IMR-90 (cell line): ENCODE results near the gene DNAJB4. TPM values are rescaled to one million over a fixed set of nuclear protein-coding genes. Genes with fewer than 3 reads are reported as not detected.

ENCODE experiments used
- ATAC-seq: fragments of 200-7000 bp; cut with Tn5 transposase; 2 replicates; pipeline ENCODE4 v1.9.1; 2020; ENCODE audit warnings: low read depth, mild to moderate bottlenecking, moderate library complexity
- BruUV-seq: library from RNA; stranded (reverse); fragments of 400-500 nt; replicated peaks from 2 replicates; lab custom pipeline; 2021; lab: Mats Ljungman, UMichigan
- CTCF ChIA-PET: fragments of 300-600 bp; formaldehyde crosslinking; extraction: SDS; loops from one replicate; lab custom pipeline; 2021; ENCODE audit warnings: antibody characterized with exemption; lab: Yijun Ruan, JAX
- POLR2A ChIA-PET: fragments of 300-600 bp; sonication (Branson Sonifier 250); formaldehyde crosslinking; loops from one replicate; lab custom pipeline; 2022; ENCODE audit warnings: antibody characterized with exemption; ENCODE audit not compliant: unreplicated experiment; lab: Charles Lee
- DNase-seq: peaks from one replicate; pipeline ENCODE4 v3.0.0; 2013
- H2AFZ ChIP-seq: replicated peaks from 2 replicates; pipeline ENCODE3; 2013; ENCODE audit warnings: low read length, mild to moderate bottlenecking; ENCODE audit not compliant: poor library complexity
- H2AK5ac ChIP-seq: 2 replicates; pipeline ENCODE4 v1.6.1; 2013; ENCODE audit warnings: low read depth, low read length, inconsistent platforms
- H2AK9ac ChIP-seq: replicated peaks from 2 replicates; pipeline ENCODE3; 2013; ENCODE audit warnings: mild to moderate bottlenecking, low read depth, low read length, moderate library complexity; ENCODE audit not compliant: poor library complexity
- H2BK120ac ChIP-seq: 2 replicates; pipeline ENCODE4 v1.6.1; 2013; ENCODE audit warnings: low read depth, low read length, inconsistent platforms
- H2BK15ac ChIP-seq: 3 replicates; pipeline ENCODE4 v1.6.1; 2013; ENCODE audit warnings: low read depth, low read length, inconsistent platforms
- H2BK20ac ChIP-seq: 2 replicates; pipeline ENCODE4 v1.6.1; 2013; ENCODE audit warnings: low read depth, mild to moderate bottlenecking, inconsistent platforms, low read length, moderate library complexity
- H2BK5ac ChIP-seq: 2 replicates; pipeline ENCODE4 v1.6.1; 2013; ENCODE audit warnings: mild to moderate bottlenecking, low read depth, low read length, inconsistent platforms; ENCODE audit not compliant: poor library complexity, severe bottlenecking
- H3K14ac ChIP-seq: replicated peaks from 2 replicates; pipeline ENCODE4 v1.6.1; 2013; ENCODE audit warnings: low read depth, low read length, inconsistent platforms
- H3K18ac ChIP-seq: 2 replicates; pipeline ENCODE4 v1.6.1; 2013; ENCODE audit warnings: low read depth, low read length, control low read depth
- H3K23ac ChIP-seq: 2 replicates; pipeline ENCODE4 v1.6.1; 2013; ENCODE audit warnings: low read depth, low read length, inconsistent platforms
- H3K27ac ChIP-seq: 2 replicates; pipeline ENCODE4 v1.5.1; 2013; ENCODE audit warnings: mild to moderate bottlenecking, control low read depth, low read length; ENCODE audit not compliant: insufficient read depth
- H3K27me3 ChIP-seq: 2 replicates; pipeline ENCODE4 v1.6.1; 2013; ENCODE audit warnings: low read length; ENCODE audit not compliant: control insufficient read depth, insufficient read depth
- H3K36me3 ChIP-seq: 2 replicates; pipeline ENCODE4 v1.6.1; 2013; ENCODE audit warnings: low read length, mixed read lengths; ENCODE audit not compliant: control insufficient read depth, insufficient read depth
- H3K4ac ChIP-seq: 2 replicates; pipeline ENCODE4 v1.6.1; 2013; ENCODE audit warnings: low read depth, low read length, inconsistent platforms
- H3K4me1 ChIP-seq: 2 replicates; pipeline ENCODE4 v1.6.1; 2013; ENCODE audit warnings: low read length, mixed read lengths; ENCODE audit not compliant: control insufficient read depth, insufficient read depth
- H3K4me2 ChIP-seq: 2 replicates; pipeline ENCODE4 v1.6.1; 2013; ENCODE audit warnings: low read depth, mild to moderate bottlenecking, control low read depth, low read length, moderate library complexity
- H3K4me3 ChIP-seq: 2 replicates; pipeline ENCODE4 v1.5.1; 2013; ENCODE audit warnings: low read depth, mild to moderate bottlenecking, control low read depth, low read length, moderate library complexity; ENCODE audit not compliant: insufficient read depth
- H3K56ac ChIP-seq: 2 replicates; pipeline ENCODE4 v1.6.1; 2013; ENCODE audit warnings: low read length, inconsistent platforms; ENCODE audit not compliant: insufficient read depth; ENCODE audit errors: extremely low read depth
- H3K79me1 ChIP-seq, 2 experiments: 2 replicates each; pipeline ENCODE4 v1.6.1; 2013; ENCODE audit warnings: low read length in 2 of 2, inconsistent platforms in 1 of 2, low read depth in 1 of 2
- H3K9ac ChIP-seq: 2 replicates; pipeline ENCODE4 v1.6.1; 2013; ENCODE audit warnings: low read depth, low read length, control low read depth
- H3K9me1 ChIP-seq: 2 replicates; pipeline ENCODE4 v1.6.1; 2013; ENCODE audit warnings: low read length, inconsistent platforms; ENCODE audit not compliant: insufficient read depth
- H3K9me3 ChIP-seq: 2 replicates; pipeline ENCODE4 v1.6.1; 2013; ENCODE audit warnings: low read length; ENCODE audit not compliant: control insufficient read depth, insufficient read depth
- H4K20me1 ChIP-seq: 2 replicates; pipeline ENCODE4 v1.6.1; 2013; ENCODE audit warnings: low read length, inconsistent platforms; ENCODE audit not compliant: insufficient read depth
- H4K5ac ChIP-seq: 2 replicates; pipeline ENCODE4 v1.6.1; 2013; ENCODE audit warnings: mild to moderate bottlenecking, low read depth, low read length, control low read depth
- H4K8ac ChIP-seq, 2 experiments: 2 replicates each; pipeline ENCODE4 v1.6.1; 2013; ENCODE audit warnings: low read depth in 2 of 2, low read length in 2 of 2, control low read depth in 1 of 2, inconsistent platforms in 1 of 2
- H4K91ac ChIP-seq: 2 replicates; pipeline ENCODE4 v1.6.1; 2013; ENCODE audit warnings: low read depth, low read length, inconsistent platforms; ENCODE audit not compliant: insufficient read depth
- MAZ ChIP-seq: IDR thresholded peaks from 2 replicates; pipeline ENCODE4 v1.6.1; 2012; ENCODE audit warnings: low read depth, mild to moderate bottlenecking, low read length, improper control_type of control experiment, moderate library complexity, borderline replicate concordance
- MXI1 ChIP-seq: IDR thresholded peaks from 2 replicates; pipeline ENCODE4 v1.6.1; 2012; ENCODE audit warnings: low read depth, mild to moderate bottlenecking, low read length, moderate library complexity, borderline replicate concordance
- RCOR1 ChIP-seq: IDR thresholded peaks from 2 replicates; pipeline ENCODE4 v1.6.1; 2012; ENCODE audit warnings: mild to moderate bottlenecking, low read length, improper control_type of control experiment; ENCODE audit not compliant: insufficient replicate concordance
- WGBS, 2 experiments: methylation state at CpG; one replicate each; pipeline versions ENCODE4 v1.1.5 to v1.1.7; 2013; ENCODE audit warnings: missing lambda C conversion rate in 2 of 2; ENCODE audit not compliant: insufficient read length in 1 of 2; ENCODE audit errors: extremely low coverage in 2 of 2; 5-methylcytosine and 5-hydroxymethylcytosine counted together
- dilution Hi-C: fragments of 300-500 bp; cut with HindIII; formaldehyde crosslinking; loops from one replicate; pipeline ENCODE4 v1.14.3; 2018; ENCODE audit warnings: low sequenced_read_pairs; ENCODE audit not compliant: unreplicated experiment
- in situ Hi-C: fragments of 300-500 bp; cut with MboI; formaldehyde crosslinking; loops from 3 replicates; pipeline ENCODE4 v1.14.3; 2019; ENCODE audit warnings: low sequenced_read_pairs, inconsistent platforms, mixed read lengths
- intact Hi-C: fragments of 100-400 bp; cut with micrococcal nuclease; formaldehyde crosslinking; loops from 2 replicates; pipeline ENCODE4 v1.10.0; 2022
- polyA plus RNA-seq, 3 experiments: library from polyadenylated mRNA; depleted of rRNA; stranded (reverse); fragments of >200 nt; gene quantifications; 2 replicates each; pipeline ENCODE4 v1.2.3, GENCODE V29; 2012; ENCODE audit warnings: low replicate concordance in 1 of 3
- total RNA-seq: library from RNA; depleted of rRNA; stranded (reverse); fragments of >200 nt; gene quantifications from 2 replicates; pipeline ENCODE4 v1.2.3, GENCODE V29; 2012

The DNAJB4 gene
- total and polyA plus RNA-seq, 2 of the 4 experiments (the other 2 are of a cell fraction) = 30.6 to 31.0 TPM

DNA sequence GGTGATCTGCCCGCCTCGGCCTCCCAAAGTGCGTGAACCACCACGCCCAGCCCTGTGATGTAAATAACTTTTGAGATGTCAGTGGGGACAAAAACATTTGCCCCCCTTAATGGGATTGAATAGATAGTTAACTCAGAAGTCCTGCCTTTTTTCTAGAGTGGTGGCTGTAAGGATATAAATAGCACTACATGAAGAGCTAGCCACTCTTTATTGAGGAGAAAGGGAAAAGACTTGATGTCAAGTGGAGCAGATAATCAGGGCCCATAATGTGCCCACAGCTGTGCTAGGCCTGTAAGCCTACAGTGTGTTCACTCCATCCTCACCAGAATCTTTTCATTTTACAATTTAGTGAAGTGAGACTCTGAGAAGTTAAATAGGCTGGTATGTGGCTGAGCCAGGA, 44.7 kb downstream of the DNAJB4 start:
- Histone ChIP-seq H4K5ac (no peak overlapping the region), H3K56ac (no peak overlapping the region), H4K20me1 (no peaks in the 10 kb centered on the region), H3K27me3 (peaks cover 21% of the 10 kb centered on the region), H3K9me3 (0 out of 2 replicates have a peak, but pooled peaks cover 3% of the 10 kb centered on the region), H2BK5ac (no peak overlapping the region), H3K4ac (no peak overlapping the region), H3K79me1 (no peaks in the 10 kb centered on the region), H3K9ac (no peak overlapping the region), H3K14ac (no peak overlapping the region), H3K4me1 (no peaks in the 10 kb centered on the region), H4K8ac (no peak overlapping the region), H2AK9ac (no peak overlapping the region), H4K91ac (no peak overlapping the region), H2AFZ (no peak overlapping the region), H2BK20ac (no peak overlapping the region), H3K9me1 (no peaks in the 10 kb centered on the region), H3K23ac (no peak overlapping the region), H2BK15ac (no peak overlapping the region), H3K4me2 (no peak overlapping the region), H3K27ac (no peak overlapping the region), H3K18ac (no peak overlapping the region), H3K36me3 (no peaks in the 10 kb centered on the region), H3K4me3 (no peak overlapping the region), H2BK120ac (no peak overlapping the region), H2AK5ac (no peak overlapping the region)
- POLR2A ChIA-PET = no interaction called here
- WGBS, 2 experiments = 100% methylated on average over 4 of the region's 4 CpGs; no CpG with 5 or more reads in 1 of the 2 experiments
- no peak for TF ChIP-seq MXI1
- TF ChIP-seq MAZ = no peak
- TF ChIP-seq RCOR1 = no peak
- dilution Hi-C loops (no loop called here), intact Hi-C loops (no loop called here), in situ Hi-C loops (no loop called here)
- no peak for ATAC-seq
- CTCF ChIA-PET = interaction anchor here (0.7 kb wide), 1 partner anchor 71 kb away, joined by 4 read pairs; the partner anchor contains the start of gene FUBP1
- no TSS peak for BruUV-seq
- no peak for DNase-seq
